PC-9 (cell line): ENCODE results near the gene MED9. TPM values are rescaled to one million over a fixed set of nuclear protein-coding genes. Genes with fewer than 3 reads are reported as not detected.

ENCODE experiments used
- BruUV-seq: library from RNA; stranded (reverse); fragments of 400-500 nt; replicated peaks from 2 replicates; lab custom pipeline; 2021; lab: Mats Ljungman, UMichigan
- CTCF ChIA-PET: fragments of 300-600 bp; sonication (Branson Sonifier 250); formaldehyde crosslinking; loops from one replicate; lab custom pipeline; 2022; ENCODE audit warnings: antibody characterized with exemption; lab: Charles Lee
- POLR2A ChIA-PET: fragments of 300-600 bp; sonication (Branson Sonifier 250); formaldehyde crosslinking; loops from one replicate; lab custom pipeline; 2022; ENCODE audit warnings: antibody characterized with exemption; ENCODE audit not compliant: unreplicated experiment; lab: Charles Lee
- DNase-seq, 2 experiments: peaks; one replicate each; pipeline versions ENCODE4 v3.0.0 to v3.0.0-alpha.2; 2015 to 2022; ENCODE audit warnings: mixed read lengths in 1 of 2
- H2AFZ ChIP-seq: fragments of 200-600 bp; sonication (generic); 2 replicates; pipeline ENCODE4 v1.8.1; 2017; ENCODE audit warnings: antibody characterized with exemption
- H3F3A ChIP-seq: fragments of 200-600 bp; sonication (generic); 2 replicates; pipeline ENCODE4 v1.8.1; 2017; ENCODE audit warnings: antibody characterized with exemption, mild to moderate bottlenecking, low read depth; ENCODE audit not compliant: insufficient read depth
- H3K27ac ChIP-seq: fragments of 200-600 bp; sonication (generic); 2 replicates; pipeline ENCODE4 v1.6.1; 2016; ENCODE audit warnings: mixed run types
- H3K27me3 ChIP-seq: fragments of 200-600 bp; sonication (generic); 2 replicates; pipeline ENCODE4 v1.6.1; 2016; ENCODE audit warnings: low read depth, mixed run types; ENCODE audit not compliant: insufficient read depth
- H3K36me3 ChIP-seq: fragments of 200-600 bp; sonication (generic); 2 replicates; pipeline ENCODE4 v1.6.1; 2016; ENCODE audit warnings: low read depth, mixed run types
- H3K4me1 ChIP-seq: fragments of 200-600 bp; sonication (generic); replicated peaks from 2 replicates; pipeline ENCODE4 v1.6.1; 2016; ENCODE audit warnings: mixed run types; ENCODE audit not compliant: insufficient read depth
- H3K4me2 ChIP-seq: fragments of 200-600 bp; sonication (generic); 2 replicates; pipeline ENCODE4 v1.6.1; 2017; ENCODE audit warnings: mixed run types
- H3K4me3 ChIP-seq: fragments of 200-600 bp; sonication (generic); 2 replicates; pipeline ENCODE4 v1.6.1; 2016; ENCODE audit warnings: mixed run types
- H3K79me2 ChIP-seq: fragments of 200-600 bp; sonication (generic); 2 replicates; pipeline ENCODE4 v1.6.1; 2017; ENCODE audit warnings: low read depth, mixed run types
- H3K9me2 ChIP-seq: fragments of 200-600 bp; sonication (generic); 2 replicates; pipeline ENCODE4 v1.8.1; 2017; ENCODE audit warnings: mild to moderate bottlenecking; ENCODE audit not compliant: insufficient read depth
- H3K9me3 ChIP-seq: fragments of 200-600 bp; sonication (generic); 2 replicates; pipeline ENCODE4 v1.8.1; 2016; ENCODE audit warnings: low read depth; ENCODE audit not compliant: insufficient read depth
- H4K20me1 ChIP-seq: fragments of 200-600 bp; sonication (generic); 2 replicates; pipeline ENCODE4 v1.8.1; 2017; ENCODE audit not compliant: insufficient read depth
- EZH2 ChIP-seq: fragments of 200-600 bp; sonication (generic); IDR thresholded peaks from 2 replicates; pipeline ENCODE4 v1.8.0; 2017; ENCODE audit warnings: antibody characterized with exemption, low read depth
- intact Hi-C: fragments of 100-400 bp; cut with micrococcal nuclease; formaldehyde crosslinking; loops from one replicate; pipeline ENCODE4 v1.10.0; 2022; ENCODE audit not compliant: unreplicated experiment
- total RNA-seq: library from RNA; stranded (reverse); gene quantifications from 2 replicates; pipeline ENCODE4 v1.2.3, GENCODE V29; 2021
- TF ChIP-seq, protein P1 (sequence below): fragments of 200-600 bp; sonication (generic); conservative IDR thresholded peaks from 2 replicates; pipeline ENCODE4 v1.6.1; 2017; ENCODE audit warnings: mixed run types, antibody characterized with exemption, mild to moderate bottlenecking, moderate library complexity

Gene MED9
- total RNA-seq, 1 experiment from 2014 or later: 15.8 TPM

- Histone ChIP-seq H3F3A (peaks cover 19% of the 10 kb centered on the region; the same call in 1 of the 2 replicates), H2AFZ (no peak overlapping the region), H3K36me3 (no peaks in the 10 kb centered on the region), H3K27ac (no peak overlapping the region), H3K9me2 (no peaks in the 10 kb centered on the region), H3K4me3 (no peak overlapping the region), H3K4me2 (no peak overlapping the region), H3K4me1 (no peaks in the 10 kb centered on the region; the same call in 1 of the 2 replicates), H3K9me3 (no peaks in the 10 kb centered on the region), H4K20me1 (peaks cover 18% of the 10 kb centered on the region), H3K79me2 (no peaks in the 10 kb centered on the region), H3K27me3 (no peaks in the 10 kb centered on the region)
- no peak for DNase-seq
- ChIA-PET POLR2A (interaction anchor here (0.7 kb wide), 1 partner anchor 9 kb away, joined by 3 read pairs; no protein-coding TSS in a partner anchor), CTCF (no interaction called here)
- no TSS peak for BruUV-seq
- intact Hi-C loops: loop anchor here (10.0 kb wide), 1 partner anchor 421 kb away; no protein-coding TSS in a partner anchor
- TF ChIP-seq, protein P1, sequence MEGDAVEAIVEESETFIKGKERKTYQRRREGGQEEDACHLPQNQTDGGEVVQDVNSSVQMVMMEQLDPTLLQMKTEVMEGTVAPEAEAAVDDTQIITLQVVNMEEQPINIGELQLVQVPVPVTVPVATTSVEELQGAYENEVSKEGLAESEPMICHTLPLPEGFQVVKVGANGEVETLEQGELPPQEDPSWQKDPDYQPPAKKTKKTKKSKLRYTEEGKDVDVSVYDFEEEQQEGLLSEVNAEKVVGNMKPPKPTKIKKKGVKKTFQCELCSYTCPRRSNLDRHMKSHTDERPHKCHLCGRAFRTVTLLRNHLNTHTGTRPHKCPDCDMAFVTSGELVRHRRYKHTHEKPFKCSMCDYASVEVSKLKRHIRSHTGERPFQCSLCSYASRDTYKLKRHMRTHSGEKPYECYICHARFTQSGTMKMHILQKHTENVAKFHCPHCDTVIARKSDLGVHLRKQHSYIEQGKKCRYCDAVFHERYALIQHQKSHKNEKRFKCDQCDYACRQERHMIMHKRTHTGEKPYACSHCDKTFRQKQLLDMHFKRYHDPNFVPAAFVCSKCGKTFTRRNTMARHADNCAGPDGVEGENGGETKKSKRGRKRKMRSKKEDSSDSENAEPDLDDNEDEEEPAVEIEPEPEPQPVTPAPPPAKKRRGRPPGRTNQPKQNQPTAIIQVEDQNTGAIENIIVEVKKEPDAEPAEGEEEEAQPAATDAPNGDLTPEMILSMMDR: no peak
- TF ChIP-seq EZH2: no peak
These were observed 16.6 kb downstream of the MED9 start for GRCh38 chr17:17493249-17493985.

- H3K36me3 ChIP-seq: no peaks in the 10 kb centered on the region
- no peaks in the 10 kb centered on the region for H3K9me3 ChIP-seq
- no peak overlapping the region for H3K4me3 ChIP-seq
- H2AFZ ChIP-seq: no peak overlapping the region
- H3K4me1 ChIP-seq: no peaks in the 10 kb centered on the region; the same call in 1 of the 2 replicates
- H3K4me2 ChIP-seq: no peak overlapping the region
- no peaks in the 10 kb centered on the region for H3K27me3 ChIP-seq
- BruUV-seq: no TSS peak
- DNase-seq: no peak
- ChIA-PET POLR2A (interaction anchor here (0.7 kb wide), 1 partner anchor 10 kb away, joined by 3 read pairs; no protein-coding TSS in a partner anchor), CTCF (no interaction called here)
- no peaks in the 10 kb centered on the region for H3K9me2 ChIP-seq
- peaks cover 19% of the 10 kb centered on the region for H4K20me1 ChIP-seq
- no peaks in the 10 kb centered on the region for H3K79me2 ChIP-seq
- no peak overlapping the region for H3K27ac ChIP-seq
- H3F3A ChIP-seq: peaks cover 19% of the 10 kb centered on the region; the same call in 1 of the 2 replicates
- intact Hi-C loops: loop anchor here (10.0 kb wide), 1 partner anchor 421 kb away; no protein-coding TSS in a partner anchor
- TF ChIP-seq, protein P1: no peak
- no peak for TF ChIP-seq EZH2
These were observed 17.2 kb downstream of the MED9 start for GRCh38 chr17:17493986-17494466.

DNA sequence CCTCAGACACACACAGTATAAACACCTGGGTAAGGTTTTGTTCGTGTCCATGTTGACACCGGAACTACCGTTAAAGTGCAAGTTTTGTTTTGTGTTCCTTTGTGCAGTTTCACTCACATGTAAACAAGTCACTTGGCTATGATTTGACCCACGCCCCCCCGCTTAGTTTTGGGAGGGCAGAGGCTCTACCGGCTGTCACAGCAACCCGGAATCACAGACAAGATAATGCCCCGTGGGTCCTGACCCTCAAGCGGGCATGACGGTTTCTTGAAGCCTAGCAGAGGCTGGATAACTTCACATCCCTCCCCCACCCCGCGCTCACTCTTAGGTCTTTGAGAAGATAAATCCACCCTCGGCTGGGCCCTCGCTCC is 17.7 kb downstream of the MED9 start:
- intact Hi-C loops: loop anchor here (10.0 kb wide), 1 partner anchor 420 kb away; no protein-coding TSS in a partner anchor
- Histone ChIP-seq H3K4me3 (no peak overlapping the region), H3K9me3 (no peaks in the 10 kb centered on the region), H3F3A (peaks cover 19% of the 10 kb centered on the region; the same call in 1 of the 2 replicates), H3K9me2 (no peaks in the 10 kb centered on the region), H4K20me1 (peaks cover 23% of the 10 kb centered on the region), H2AFZ (no peak overlapping the region), H3K27me3 (no peaks in the 10 kb centered on the region), H3K36me3 (no peaks in the 10 kb centered on the region), H3K4me1 (no peaks in the 10 kb centered on the region; the same call in 1 of the 2 replicates), H3K27ac (no peak overlapping the region), H3K4me2 (no peak overlapping the region), H3K79me2 (no peaks in the 10 kb centered on the region)
- ChIA-PET POLR2A (no interaction called here), CTCF (interaction anchor here (1.0 kb wide), 1 partner anchor 75 kb away, joined by 3 read pairs; no protein-coding TSS in a partner anchor)
- no peak for TF ChIP-seq EZH2
- TF ChIP-seq, protein P1: no peak
- no TSS peak for BruUV-seq
- no peak for DNase-seq
